GM23338 (cell line): ENCODE data around the gene FHIP1B. TPM values are rescaled to one million over a fixed set of nuclear protein-coding genes. Genes with fewer than 3 reads are reported as not detected.
A peak's percentile ranks its signal among the peaks of the same experiment; 100 is the strongest.

Source experiments
- ATAC-seq: fragments of 200-7000 bp; cut with Tn5 transposase; 3 replicates; pipeline ENCODE4 v1.9.1; 2020
- DNase-seq: peaks from one replicate; pipeline ENCODE4 v3.0.0-alpha.2; 2015; ENCODE audit warnings: low spot score
- H2AFZ ChIP-seq: fragments of 200-600 bp; sonication (generic); 2 replicates; pipeline ENCODE4 v1.8.0; 2016; ENCODE audit warnings: antibody characterized with exemption, mild to moderate bottlenecking, moderate library complexity
- H3F3A ChIP-seq: fragments of 200-600 bp; sonication (generic); replicated peaks from 2 replicates; pipeline ENCODE4 v1.8.0; 2017; ENCODE audit warnings: antibody characterized with exemption, mixed run types, low read depth
- H3K27ac ChIP-seq: fragments of 200-600 bp; sonication (generic); 2 replicates; pipeline ENCODE4 v1.6.1; 2016; ENCODE audit warnings: low read depth
- H3K27me3 ChIP-seq: fragments of 200-600 bp; sonication (generic); 2 replicates; pipeline ENCODE4 v1.8.0; 2016; ENCODE audit warnings: mild to moderate bottlenecking, mixed run types, moderate library complexity; ENCODE audit not compliant: insufficient read depth
- H3K36me3 ChIP-seq: fragments of 200-600 bp; sonication (generic); 2 replicates; pipeline ENCODE4 v1.8.0; 2016; ENCODE audit warnings: mild to moderate bottlenecking; ENCODE audit not compliant: insufficient read depth
- H3K4me1 ChIP-seq: fragments of 200-600 bp; sonication (generic); 2 replicates; pipeline ENCODE4 v1.8.0; 2016; ENCODE audit warnings: mild to moderate bottlenecking, moderate library complexity; ENCODE audit not compliant: insufficient read depth
- H3K4me2 ChIP-seq: fragments of 200-600 bp; sonication (generic); 2 replicates; pipeline ENCODE4 v1.7.1; 2017; ENCODE audit warnings: mixed run types
- H3K4me3 ChIP-seq: fragments of 200-600 bp; sonication (generic); 2 replicates; pipeline ENCODE4 v1.6.1; 2016; ENCODE audit warnings: mixed run types
- H3K79me2 ChIP-seq: fragments of 200-600 bp; sonication (generic); replicated peaks from 2 replicates; pipeline ENCODE4 v1.8.0; 2017; ENCODE audit warnings: mild to moderate bottlenecking; ENCODE audit not compliant: insufficient read depth
- H3K9me2 ChIP-seq: fragments of 200-600 bp; sonication (generic); 2 replicates; pipeline ENCODE4 v1.8.0; 2017; ENCODE audit not compliant: insufficient read depth
- H4K20me1 ChIP-seq: fragments of 200-600 bp; sonication (generic); replicated peaks from 2 replicates; pipeline ENCODE4 v1.8.0; 2017; ENCODE audit warnings: mild to moderate bottlenecking; ENCODE audit not compliant: insufficient read depth
- H3K27ac Mint-ChIP-seq: 2 replicates; pipeline ENCODE4 v1.8.0; 2020; ENCODE audit warnings: inconsistent platforms, mild to moderate bottlenecking, moderate library complexity, mixed read lengths
- H3K27me3 Mint-ChIP-seq: 3 replicates; pipeline ENCODE4 v1.8.0; 2022; ENCODE audit warnings: low read depth, mild to moderate bottlenecking, moderate library complexity, mixed read lengths, inconsistent platforms; ENCODE audit not compliant: insufficient read depth, poor library complexity
- H3K36me3 Mint-ChIP-seq: 3 replicates; pipeline ENCODE4 v1.8.0; 2021; ENCODE audit warnings: low read depth, mild to moderate bottlenecking, inconsistent platforms, moderate library complexity, mixed read lengths
- H3K4me1 Mint-ChIP-seq: 3 replicates; pipeline ENCODE4 v1.8.0; 2020; ENCODE audit warnings: mild to moderate bottlenecking, inconsistent platforms, mixed read lengths
- H3K4me3 Mint-ChIP-seq: 3 replicates; pipeline ENCODE4 v1.8.0; 2021; ENCODE audit warnings: moderate library complexity, mild to moderate bottlenecking, inconsistent platforms, mixed read lengths
- H3K9me3 Mint-ChIP-seq: 3 replicates; pipeline ENCODE4 v1.8.0; 2020; ENCODE audit warnings: moderate library complexity, mild to moderate bottlenecking, inconsistent platforms, mixed read lengths
- CREB1 ChIP-seq: fragments of 250-450 bp; sonication (Bioruptor Pico); IDR thresholded peaks from 2 replicates; pipeline ENCODE4 v1.5.0; 2020; ENCODE audit warnings: low read depth, mild to moderate bottlenecking, moderate library complexity
- CTCF ChIP-seq, 2 experiments: fragments of 200-600 bp in 1 of 2; sonication (generic) in 1 of 2; conservative IDR thresholded peaks; 2 replicates each; pipeline versions ENCODE4 v1.5.1 to v1.6.1; 2016 to 2017; ENCODE audit warnings: antibody characterized with exemption in 2 of 2, low read depth in 2 of 2, mild to moderate bottlenecking in 2 of 2, moderate library complexity in 1 of 2
- ETS1 ChIP-seq: IDR thresholded peaks from 2 replicates; pipeline ENCODE4 v1.6.1; 2016; ENCODE audit warnings: antibody characterized with exemption
- EZH2 ChIP-seq: fragments of 200-600 bp; sonication (generic); IDR thresholded peaks from one replicate; pipeline ENCODE4 v1.8.0; 2017; ENCODE audit warnings: antibody characterized with exemption, mild to moderate bottlenecking, low read depth; ENCODE audit not compliant: unreplicated experiment
- EZH2phosphoT487 ChIP-seq: fragments of 200-600 bp; sonication (generic); IDR thresholded peaks from one replicate; pipeline ENCODE4 v1.8.1; 2018; ENCODE audit warnings: antibody characterized with exemption; ENCODE audit not compliant: unreplicated experiment
- JUNB ChIP-seq: IDR thresholded peaks from one replicate; pipeline ENCODE4 v1.6.1; 2016; ENCODE audit warnings: antibody characterized with exemption; ENCODE audit not compliant: unreplicated experiment
- NANOG ChIP-seq: IDR thresholded peaks from 2 replicates; pipeline ENCODE4 v1.6.1; 2016; ENCODE audit warnings: antibody characterized with exemption, borderline replicate concordance
- POLR2AphosphoS5 ChIP-seq: IDR thresholded peaks from 2 replicates; pipeline ENCODE4 v1.6.1; 2016; ENCODE audit warnings: antibody characterized with exemption, low read depth
- REST ChIP-seq: IDR thresholded peaks from one replicate; pipeline ENCODE4 v1.6.1; 2018; ENCODE audit warnings: antibody characterized with exemption; ENCODE audit not compliant: unreplicated experiment
- STAT1 ChIP-seq: IDR thresholded peaks from one replicate; pipeline ENCODE4 v1.6.1; 2016; ENCODE audit warnings: antibody characterized with exemption; ENCODE audit not compliant: unreplicated experiment
- ZNF114 ChIP-seq: fragments of 250-450 bp; sonication (Bioruptor Pico); IDR thresholded peaks from 2 replicates; pipeline ENCODE4 v1.5.0; 2020; ENCODE audit warnings: mild to moderate bottlenecking, moderate library complexity
- ZNF331 ChIP-seq: fragments of 250-450 bp; sonication (Bioruptor Pico); IDR thresholded peaks from 2 replicates; pipeline ENCODE4 v1.5.0; 2020; ENCODE audit warnings: low read depth, mild to moderate bottlenecking, moderate library complexity
- ZNF462 ChIP-seq: fragments of 250-450 bp; sonication (Bioruptor Pico); IDR thresholded peaks from 2 replicates; pipeline ENCODE4 v1.5.0; 2020; ENCODE audit warnings: mild to moderate bottlenecking, moderate library complexity
- polyA plus RNA-seq: library from polyadenylated mRNA; unstranded; fragments of >200 nt; fragmentation: Nextera tagmentation; extraction: Ambion mirVana; gene quantifications from 2 replicates; pipeline ENCODE4 v1.2.1, GENCODE V29; 2016
- total RNA-seq: library from RNA; depleted of rRNA; stranded (reverse); fragments of >200 nt; shearing (Covaris generic); gene quantifications from 2 replicates; pipeline ENCODE4 v1.2.3, GENCODE V29; 2014

The FHIP1B gene
- total and polyA plus RNA-seq, 2 experiments from 2014 or later = 10.3 to 34.5 TPM

- no peaks in the 10 kb centered on the region for H3F3A ChIP-seq
- peak overlapping the region; percentile 92; the same call in 1 of the 2 replicates for H2AFZ ChIP-seq
- peaks cover 26% of the 10 kb centered on the region for H4K20me1 ChIP-seq
- no peaks in the 10 kb centered on the region for H3K36me3 ChIP-seq
- ATAC-seq (peak; percentile 4), DNase-seq (no peak)
- Mint-ChIP-seq H3K4me3 (peak overlapping the region; percentile 99), H3K27ac (peak overlapping the region; percentile 97), H3K36me3 (no peaks in the 10 kb centered on the region), H3K4me1 (peaks cover 12% of the 10 kb centered on the region), H3K9me3 (no peaks in the 10 kb centered on the region), H3K27me3 (peaks cover 6% of the 10 kb centered on the region)
- no peaks in the 10 kb centered on the region for H3K9me2 ChIP-seq
- TF ChIP-seq ETS1 (no peak), POLR2AphosphoS5 (no peak), EZH2phosphoT487 (no peak), CREB1 (CRISPR knock-in tag) (no peak), EZH2 (no peak), CTCF (conservative IDR thresholded peaks at IDR 0.05; ENCODE audit: low read depth in 2 of 2) (no peak), ZNF331 (no peak), REST (no peak), ZNF462 (no peak), NANOG (no peak), JUNB (no peak), STAT1 (no peak), ZNF114 (CRISPR knock-in tag) (no peak)
- no peak overlapping the region for H3K27ac ChIP-seq
- H3K4me1 ChIP-seq = peaks cover 3% of the 10 kb centered on the region
- H3K79me2 ChIP-seq = peaks cover 43% of the 10 kb centered on the region
- H3K4me3 ChIP-seq = peak overlapping the region; percentile 94
- peak overlapping the region; percentile 98 for H3K4me2 ChIP-seq
- H3K27me3 ChIP-seq = no peaks in the 10 kb centered on the region
Observed at GRCh38 chr11:6233984-6234386, 451 bp downstream of the FHIP1B start.
